Endothelial cell (in vitro differentiated cells): ENCODE results near the gene HRAS. TPM values are rescaled to one million over a fixed set of nuclear protein-coding genes. Genes with fewer than 3 reads are reported as not detected.
A peak's percentile ranks its signal among the peaks of the same experiment; 100 is the strongest.

ENCODE experiments used
- DNase-seq: peaks from one replicate; pipeline ENCODE4 v3.0.0; 2021; ENCODE audit warnings: low spot score
- H3K27ac Mint-ChIP-seq: one replicate; pipeline ENCODE4 v1.8.0; 2021; ENCODE audit warnings: mixed read lengths, inconsistent platforms; ENCODE audit not compliant: unreplicated experiment
- H3K27me3 Mint-ChIP-seq: one replicate; pipeline ENCODE4 v1.8.0; 2021; ENCODE audit warnings: mild to moderate bottlenecking, moderate library complexity, mixed read lengths, inconsistent platforms; ENCODE audit not compliant: unreplicated experiment
- H3K36me3 Mint-ChIP-seq: one replicate; pipeline ENCODE4 v1.8.0; 2021; ENCODE audit warnings: mild to moderate bottlenecking, low read depth, mixed read lengths, inconsistent platforms; ENCODE audit not compliant: unreplicated experiment
- H3K4me1 Mint-ChIP-seq: one replicate; pipeline ENCODE4 v1.8.0; 2021; ENCODE audit warnings: mild to moderate bottlenecking, mixed read lengths, inconsistent platforms; ENCODE audit not compliant: unreplicated experiment
- H3K4me3 Mint-ChIP-seq: one replicate; pipeline ENCODE4 v1.8.0; 2021; ENCODE audit warnings: mild to moderate bottlenecking, mixed read lengths, inconsistent platforms; ENCODE audit not compliant: unreplicated experiment
- H3K9me3 Mint-ChIP-seq: one replicate; pipeline ENCODE4 v1.8.0; 2021; ENCODE audit warnings: mixed read lengths, inconsistent platforms; ENCODE audit not compliant: unreplicated experiment
- total RNA-seq: library from RNA; stranded (reverse); fragmentation: NEBNext Ultra II Directional; extraction: Animal tissue kit (Norgen Biotek cat#: 25700); gene quantifications from one replicate; pipeline ENCODE4 v1.2.1, GENCODE V29; 2021; ENCODE audit not compliant: unreplicated experiment
- TF ChIP-seq, protein P1 (sequence below): fragments of 200-600 bp; sonication (generic); IDR thresholded peaks from one replicate; pipeline ENCODE4 v1.5.0; 2021; ENCODE audit warnings: antibody characterized with exemption; ENCODE audit not compliant: unreplicated experiment

The HRAS gene
- total RNA-seq, 1 donor from 2014 or later: 92.4 TPM

DNA sequence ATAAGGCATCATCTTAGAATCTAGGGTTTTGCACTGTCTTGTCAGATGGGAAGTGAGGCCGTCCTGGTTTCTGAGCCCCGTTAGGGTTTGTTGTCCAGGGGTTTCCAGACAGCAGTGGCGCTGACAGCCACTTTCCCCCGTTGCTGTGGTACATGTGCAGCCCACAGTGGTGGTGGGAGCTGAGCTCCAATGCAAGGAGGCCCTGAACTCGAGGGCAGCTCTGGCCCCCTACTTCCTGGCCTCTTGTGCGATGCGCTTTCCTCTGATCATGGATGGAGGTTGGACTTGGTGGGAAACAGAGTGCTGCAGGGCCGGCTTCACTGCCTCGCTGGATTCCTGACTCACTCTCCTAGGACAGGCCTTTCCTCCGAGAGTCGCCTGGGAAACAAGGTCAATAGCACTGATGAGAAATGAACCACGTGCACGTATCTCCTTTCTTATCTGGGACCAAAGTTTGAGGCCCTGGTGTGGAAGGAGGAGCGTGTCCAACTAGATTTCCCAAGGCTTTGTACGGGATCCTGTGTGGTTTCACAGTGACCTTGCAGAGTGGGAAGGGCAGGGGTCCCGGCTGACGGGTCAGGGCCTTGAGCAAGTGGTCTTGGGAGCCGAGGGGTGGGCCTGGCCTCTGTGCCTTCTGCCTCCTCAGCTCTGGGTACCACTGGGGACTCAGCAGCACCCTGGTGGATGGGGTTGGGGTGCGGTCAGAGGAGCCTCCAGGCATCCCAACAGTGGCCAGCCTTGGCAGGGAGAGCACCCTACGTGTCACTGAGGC is 44.6 kb upstream of the HRAS start:
- Mint-ChIP-seq H3K27me3 (peaks cover 5% of the 10 kb centered on the region), H3K27ac (no peak overlapping the region), H3K4me1 (peaks cover 18% of the 10 kb centered on the region), H3K9me3 (no peaks in the 10 kb centered on the region), H3K36me3 (peaks cover 4% of the 10 kb centered on the region), H3K4me3 (no peak overlapping the region)
- DNase-seq: no peak
- TF ChIP-seq, protein P1, sequence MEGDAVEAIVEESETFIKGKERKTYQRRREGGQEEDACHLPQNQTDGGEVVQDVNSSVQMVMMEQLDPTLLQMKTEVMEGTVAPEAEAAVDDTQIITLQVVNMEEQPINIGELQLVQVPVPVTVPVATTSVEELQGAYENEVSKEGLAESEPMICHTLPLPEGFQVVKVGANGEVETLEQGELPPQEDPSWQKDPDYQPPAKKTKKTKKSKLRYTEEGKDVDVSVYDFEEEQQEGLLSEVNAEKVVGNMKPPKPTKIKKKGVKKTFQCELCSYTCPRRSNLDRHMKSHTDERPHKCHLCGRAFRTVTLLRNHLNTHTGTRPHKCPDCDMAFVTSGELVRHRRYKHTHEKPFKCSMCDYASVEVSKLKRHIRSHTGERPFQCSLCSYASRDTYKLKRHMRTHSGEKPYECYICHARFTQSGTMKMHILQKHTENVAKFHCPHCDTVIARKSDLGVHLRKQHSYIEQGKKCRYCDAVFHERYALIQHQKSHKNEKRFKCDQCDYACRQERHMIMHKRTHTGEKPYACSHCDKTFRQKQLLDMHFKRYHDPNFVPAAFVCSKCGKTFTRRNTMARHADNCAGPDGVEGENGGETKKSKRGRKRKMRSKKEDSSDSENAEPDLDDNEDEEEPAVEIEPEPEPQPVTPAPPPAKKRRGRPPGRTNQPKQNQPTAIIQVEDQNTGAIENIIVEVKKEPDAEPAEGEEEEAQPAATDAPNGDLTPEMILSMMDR: no peak

DNA sequence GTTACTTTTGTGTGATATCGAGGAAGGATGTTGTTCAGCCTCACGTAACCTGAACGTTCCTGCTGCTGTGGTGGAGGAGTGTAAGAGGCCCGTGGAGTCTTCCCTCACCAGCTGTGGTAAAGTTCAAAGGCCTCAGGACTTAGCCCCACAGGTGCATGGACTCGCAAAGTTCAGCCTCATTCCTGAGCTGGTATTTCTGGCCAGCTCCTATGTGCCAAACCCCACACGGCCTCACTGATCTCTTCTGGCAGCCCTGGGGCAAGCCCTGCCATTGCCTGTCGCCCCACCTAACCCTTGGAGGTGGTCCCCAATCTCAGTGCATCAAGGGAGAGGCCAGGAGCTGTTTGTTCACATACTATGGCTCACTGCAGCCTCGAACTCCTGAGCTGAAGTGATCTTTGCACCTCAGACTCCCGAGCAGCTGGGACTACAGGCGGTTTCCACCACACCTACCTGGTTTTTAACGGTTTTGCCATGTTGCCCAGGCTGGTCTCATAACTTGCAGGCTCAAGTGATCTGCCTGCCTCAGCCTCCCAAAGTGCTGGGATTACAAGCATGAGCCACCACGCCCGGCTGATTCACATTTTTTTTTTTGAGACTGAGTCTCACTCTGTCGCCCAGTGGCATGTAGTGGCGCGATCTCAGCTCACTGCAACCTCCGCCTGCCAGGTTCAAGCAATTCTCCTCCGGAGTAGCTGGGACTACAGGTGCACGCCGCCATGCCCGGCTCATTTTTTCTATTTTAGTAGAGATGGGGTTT is 43.1 kb upstream of the HRAS start:
- no peak overlapping the region for H3K4me3 Mint-ChIP-seq
- H3K9me3 Mint-ChIP-seq: no peaks in the 10 kb centered on the region
- peaks cover 21% of the 10 kb centered on the region for H3K4me1 Mint-ChIP-seq
- TF ChIP-seq, protein P1: no peak
- H3K27me3 Mint-ChIP-seq: peaks cover 12% of the 10 kb centered on the region
- peaks cover 7% of the 10 kb centered on the region for H3K36me3 Mint-ChIP-seq
- no peak for DNase-seq
- H3K27ac Mint-ChIP-seq: peak overlapping the region; percentile 42

DNA sequence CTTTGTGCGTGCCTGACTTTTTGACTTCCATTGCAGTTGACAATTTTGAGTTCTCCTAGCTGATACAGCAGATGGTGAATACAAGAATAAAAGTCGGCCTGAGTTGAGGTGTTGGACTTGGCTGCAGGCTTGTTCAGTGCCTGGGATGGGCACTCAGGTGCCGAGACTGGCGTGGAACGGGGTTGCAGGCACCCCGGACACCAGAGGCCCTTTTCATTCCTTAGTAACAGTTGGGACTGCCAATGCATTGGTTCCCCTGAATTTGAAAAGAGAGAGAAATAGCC is 42.2 kb upstream of the HRAS start:
- H3K27ac Mint-ChIP-seq: peak overlapping the region; percentile 88
- H3K9me3 Mint-ChIP-seq: no peaks in the 10 kb centered on the region
- H3K36me3 Mint-ChIP-seq: peaks cover 7% of the 10 kb centered on the region
- H3K4me3 Mint-ChIP-seq: peak overlapping the region; percentile 97
- DNase-seq: no peak
- peaks cover 21% of the 10 kb centered on the region for H3K4me1 Mint-ChIP-seq
- H3K27me3 Mint-ChIP-seq: peaks cover 13% of the 10 kb centered on the region
- TF ChIP-seq, protein P1: no peak

DNA sequence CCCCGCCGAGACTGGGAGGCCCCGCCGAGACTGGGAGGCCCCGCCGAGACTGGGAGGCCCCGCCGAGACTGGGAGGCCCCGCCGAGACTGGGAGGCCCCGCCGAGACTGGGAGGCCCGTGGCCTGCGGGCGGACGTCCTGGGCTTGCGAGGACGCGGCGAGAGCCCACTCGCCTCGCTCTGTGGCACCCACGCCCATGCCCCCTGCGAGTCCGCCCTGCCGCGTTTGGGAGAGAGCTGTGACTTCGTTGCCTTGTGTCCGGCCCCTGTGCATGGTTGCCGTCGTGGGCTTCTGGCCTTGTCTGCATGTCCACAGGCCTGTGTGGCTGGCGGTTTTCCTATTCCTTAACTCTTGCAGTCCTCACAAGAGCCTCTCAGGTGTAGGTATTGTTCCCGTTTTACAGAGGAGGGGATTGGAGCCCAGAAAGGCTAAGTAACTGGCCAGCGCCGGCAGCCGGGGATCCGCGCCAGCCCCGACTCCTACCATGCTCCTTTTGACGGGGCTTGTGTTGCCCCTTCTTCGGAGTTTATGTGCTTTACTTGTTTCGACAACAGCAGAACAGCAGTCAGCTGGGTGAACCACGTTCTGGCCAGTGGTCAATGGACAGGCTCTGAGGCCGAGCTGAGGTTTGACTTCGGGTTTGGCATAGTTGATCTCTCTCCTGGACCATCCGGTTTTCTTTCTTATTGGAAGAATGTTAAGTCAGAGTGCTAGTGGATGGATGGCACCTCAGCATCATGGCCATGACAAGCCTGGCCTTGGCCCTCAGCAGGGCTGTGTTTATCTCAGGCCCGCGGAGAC is 41.6 kb upstream of the HRAS start:
- Mint-ChIP-seq H3K4me3 (peak overlapping the region; percentile 97), H3K9me3 (no peaks in the 10 kb centered on the region), H3K27ac (peak overlapping the region; percentile 88), H3K4me1 (peaks cover 21% of the 10 kb centered on the region), H3K27me3 (peaks cover 15% of the 10 kb centered on the region), H3K36me3 (peaks cover 7% of the 10 kb centered on the region)
- DNase-seq: no peak
- TF ChIP-seq, protein P1: no peak
